Caco-2 (cell line): ENCODE data around the gene TP53BP1. TPM values are rescaled to one million over a fixed set of nuclear protein-coding genes. Genes with fewer than 3 reads are reported as not detected.

Experiments used
- BruUV-seq: library from RNA; stranded (reverse); fragments of 400-500 nt; replicated peaks from 2 replicates; lab custom pipeline; 2021; lab: Mats Ljungman, UMichigan
- CTCF ChIA-PET: fragments of 300-600 bp; sonication (Branson Sonifier 250); formaldehyde crosslinking; loops from one replicate; lab custom pipeline; 2022; ENCODE audit warnings: antibody characterized with exemption; lab: Charles Lee
- POLR2A ChIA-PET: fragments of 300-600 bp; sonication (Branson Sonifier 250); formaldehyde crosslinking; loops from one replicate; lab custom pipeline; 2022; ENCODE audit warnings: antibody characterized with exemption; lab: Charles Lee
- DNase-seq, 2 experiments: peaks; one replicate each; pipeline versions ENCODE4 v3.0.0 to v3.0.0-alpha.2; 2020 to 2022
- H3K27me3 ChIP-seq: replicated peaks from 2 replicates; pipeline ENCODE4 v1.6.0; 2011; ENCODE audit warnings: low read length; ENCODE audit not compliant: control insufficient read depth, insufficient read depth
- H3K36me3 ChIP-seq: 2 replicates; pipeline ENCODE4 v1.5.1; 2011; ENCODE audit warnings: low read length; ENCODE audit not compliant: control insufficient read depth, insufficient read depth
- H3K4me1 ChIP-seq: fragments of 250-450 bp; sonication (Bioruptor Pico); 2 replicates; pipeline ENCODE4 v1.5.1; 2020; ENCODE audit warnings: mild to moderate bottlenecking
- H3K4me3 ChIP-seq: 2 replicates; pipeline ENCODE4 v1.5.1; 2011; ENCODE audit warnings: low read depth, mild to moderate bottlenecking, control low read depth, low read length
- H3K9me3 ChIP-seq: fragments of 250-450 bp; sonication (Bioruptor Pico); 2 replicates; pipeline ENCODE4 v1.5.1; 2020; ENCODE audit warnings: mild to moderate bottlenecking, moderate library complexity
- H3K27ac Mint-ChIP-seq: one replicate; pipeline ENCODE4 v1.8.0; 2022; ENCODE audit warnings: mixed read lengths; ENCODE audit not compliant: unreplicated experiment
- H3K27me3 Mint-ChIP-seq: one replicate; pipeline ENCODE4 v1.8.0; 2022; ENCODE audit warnings: mixed read lengths; ENCODE audit not compliant: insufficient read depth, unreplicated experiment
- H3K36me3 Mint-ChIP-seq: one replicate; pipeline ENCODE4 v1.8.0; 2022; ENCODE audit warnings: mild to moderate bottlenecking, mixed read lengths; ENCODE audit not compliant: insufficient read depth, unreplicated experiment
- H3K4me1 Mint-ChIP-seq: one replicate; pipeline ENCODE4 v1.8.0; 2022; ENCODE audit warnings: low read depth, mixed read lengths; ENCODE audit not compliant: unreplicated experiment
- H3K4me3 Mint-ChIP-seq: one replicate; pipeline ENCODE4 v1.8.0; 2022; ENCODE audit warnings: mild to moderate bottlenecking, moderate library complexity, mixed read lengths; ENCODE audit not compliant: unreplicated experiment
- H3K9me3 Mint-ChIP-seq: one replicate; pipeline ENCODE4 v1.8.0; 2022; ENCODE audit warnings: mixed read lengths; ENCODE audit not compliant: unreplicated experiment
- intact Hi-C: fragments of 100-400 bp; cut with micrococcal nuclease; formaldehyde crosslinking; loops from one replicate; pipeline ENCODE4 v1.10.0; 2022; ENCODE audit not compliant: unreplicated experiment
- total RNA-seq: library from RNA; stranded (reverse); gene quantifications from 2 replicates; pipeline ENCODE4 v1.2.3, GENCODE V29; 2022
- TF ChIP-seq, protein P1 (sequence below), 2 experiments: fragments of 200-600 bp in 1 of 2; IDR thresholded peaks; 1 replicate in 1 of 2; 2 replicates in 1 of 2; pipeline versions ENCODE4 v1.5.1 to v1.8.0; 2011 to 2022; ENCODE audit warnings: antibody characterized with exemption in 1 of 2, control low read depth in 1 of 2, inconsistent platforms in 1 of 2, low read depth in 1 of 2, low read length in 1 of 2, mild to moderate bottlenecking in 1 of 2, moderate library complexity in 1 of 2; ENCODE audit not compliant: insufficient read depth in 1 of 2, severe bottlenecking in 1 of 2, unreplicated experiment in 1 of 2

Gene TP53BP1
- total RNA-seq, 1 experiment from 2014 or later = 39.8 TPM

DNA sequence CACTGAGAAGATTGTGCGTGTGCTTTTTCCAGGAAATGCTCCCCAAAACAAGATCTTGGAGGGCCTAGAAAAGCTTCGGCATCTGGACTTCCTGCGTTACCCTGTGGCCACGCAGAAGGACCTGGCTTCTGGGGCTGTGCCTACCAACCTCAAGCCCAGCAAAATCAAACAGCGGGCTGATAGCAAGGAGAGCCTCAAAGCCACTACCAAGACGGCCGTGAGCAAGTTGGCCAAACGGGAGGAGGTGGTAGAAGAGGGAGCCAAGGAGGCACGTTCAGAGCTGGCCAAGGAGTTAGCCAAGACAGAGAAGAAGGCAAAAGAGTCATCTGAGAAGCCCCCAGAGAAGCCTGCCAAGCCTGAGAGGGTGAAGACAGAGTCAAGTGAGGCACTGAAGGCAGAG is 29.3 kb upstream of the TP53BP1 start:
- POLR2A ChIA-PET = no interaction called here
- BruUV-seq = no TSS peak

GRCh38 chr15:43521419-43521818 is 28.5 kb upstream of the TP53BP1 start:
- Histone ChIP-seq H3K36me3 (no peaks in the 10 kb centered on the region), H3K9me3 (no peaks in the 10 kb centered on the region), H3K4me1 (0 out of 2 replicates have a peak, but pooled peaks cover 4% of the 10 kb centered on the region), H3K27me3 (no peaks in the 10 kb centered on the region), H3K4me3 (no peak overlapping the region)
- BruUV-seq = no TSS peak
- Mint-ChIP-seq H3K27ac (no peak overlapping the region), H3K27me3 (peaks cover 13% of the 10 kb centered on the region), H3K4me1 (peaks cover 24% of the 10 kb centered on the region), H3K9me3 (no peaks in the 10 kb centered on the region), H3K36me3 (no peaks in the 10 kb centered on the region), H3K4me3 (no peak overlapping the region)
- DNase-seq = no peak
- TF ChIP-seq, protein P1, sequence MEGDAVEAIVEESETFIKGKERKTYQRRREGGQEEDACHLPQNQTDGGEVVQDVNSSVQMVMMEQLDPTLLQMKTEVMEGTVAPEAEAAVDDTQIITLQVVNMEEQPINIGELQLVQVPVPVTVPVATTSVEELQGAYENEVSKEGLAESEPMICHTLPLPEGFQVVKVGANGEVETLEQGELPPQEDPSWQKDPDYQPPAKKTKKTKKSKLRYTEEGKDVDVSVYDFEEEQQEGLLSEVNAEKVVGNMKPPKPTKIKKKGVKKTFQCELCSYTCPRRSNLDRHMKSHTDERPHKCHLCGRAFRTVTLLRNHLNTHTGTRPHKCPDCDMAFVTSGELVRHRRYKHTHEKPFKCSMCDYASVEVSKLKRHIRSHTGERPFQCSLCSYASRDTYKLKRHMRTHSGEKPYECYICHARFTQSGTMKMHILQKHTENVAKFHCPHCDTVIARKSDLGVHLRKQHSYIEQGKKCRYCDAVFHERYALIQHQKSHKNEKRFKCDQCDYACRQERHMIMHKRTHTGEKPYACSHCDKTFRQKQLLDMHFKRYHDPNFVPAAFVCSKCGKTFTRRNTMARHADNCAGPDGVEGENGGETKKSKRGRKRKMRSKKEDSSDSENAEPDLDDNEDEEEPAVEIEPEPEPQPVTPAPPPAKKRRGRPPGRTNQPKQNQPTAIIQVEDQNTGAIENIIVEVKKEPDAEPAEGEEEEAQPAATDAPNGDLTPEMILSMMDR (IDR thresholded peaks at IDR 0.05; ENCODE audit: insufficient read depth in 1 of 2, low read depth in 1 of 2, low read length in 1 of 2, severe bottlenecking in 1 of 2, unreplicated experiment in 1 of 2) = no peak
- CTCF ChIA-PET = no interaction called here
- POLR2A ChIA-PET = no interaction called here
- intact Hi-C loops = no loop called here

More for the DNA sequence above, 29.3 kb upstream of the TP53BP1 start:
- Mint-ChIP-seq H3K4me1 (peaks cover 21% of the 10 kb centered on the region), H3K4me3 (no peak overlapping the region), H3K27me3 (peaks cover 13% of the 10 kb centered on the region), H3K36me3 (no peaks in the 10 kb centered on the region), H3K9me3 (no peaks in the 10 kb centered on the region), H3K27ac (no peak overlapping the region)
- CTCF ChIA-PET = interaction anchor here (1.4 kb wide), 1 partner anchor 8 kb away, joined by 5 read pairs; no protein-coding TSS in a partner anchor
- DNase-seq = no peak
- TF ChIP-seq, protein P1 (IDR thresholded peaks at IDR 0.05; ENCODE audit: insufficient read depth in 1 of 2, low read depth in 1 of 2, low read length in 1 of 2, severe bottlenecking in 1 of 2, unreplicated experiment in 1 of 2) = no peak
- H3K4me3 ChIP-seq = no peak overlapping the region
- intact Hi-C loops = no loop called here
- 0 out of 2 replicates have a peak, but pooled peaks cover 4% of the 10 kb centered on the region for H3K4me1 ChIP-seq
- H3K9me3 ChIP-seq = no peaks in the 10 kb centered on the region
- H3K36me3 ChIP-seq = no peaks in the 10 kb centered on the region
- no peaks in the 10 kb centered on the region for H3K27me3 ChIP-seq

DNA sequence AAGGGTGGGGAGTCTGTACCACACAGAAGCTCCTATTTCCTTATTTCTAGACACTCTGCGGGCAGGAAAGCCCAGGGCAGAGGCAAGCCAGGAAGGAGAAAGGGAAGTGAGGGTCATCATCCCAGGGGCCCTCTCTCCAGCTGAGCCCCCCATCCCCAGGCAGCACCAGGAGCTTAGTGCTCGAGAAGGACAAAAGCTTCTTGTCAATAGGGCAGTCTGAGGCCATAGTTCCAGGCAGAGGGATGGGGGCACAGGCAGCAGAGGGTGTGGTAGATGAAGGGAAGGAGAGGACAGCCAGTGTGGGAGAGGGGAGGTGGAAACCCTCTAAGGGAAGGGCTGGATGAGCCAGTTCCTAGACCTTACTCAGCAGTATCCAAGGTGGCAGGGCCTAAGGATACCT is 27.2 kb upstream of the TP53BP1 start:
- ChIA-PET CTCF (no interaction called here), POLR2A (no interaction called here)
- 0 out of 2 replicates have a peak, but pooled peaks cover 4% of the 10 kb centered on the region for H3K4me1 ChIP-seq
- no peaks in the 10 kb centered on the region for H3K9me3 Mint-ChIP-seq
- no peaks in the 10 kb centered on the region for H3K9me3 ChIP-seq
- TF ChIP-seq, protein P1 (IDR thresholded peaks at IDR 0.05; ENCODE audit: insufficient read depth in 1 of 2, low read depth in 1 of 2, low read length in 1 of 2, severe bottlenecking in 1 of 2, unreplicated experiment in 1 of 2) = no peak
- H3K27me3 ChIP-seq = no peaks in the 10 kb centered on the region
- H3K4me1 Mint-ChIP-seq = peaks cover 24% of the 10 kb centered on the region
- H3K4me3 Mint-ChIP-seq = no peak overlapping the region
- no peaks in the 10 kb centered on the region for H3K36me3 Mint-ChIP-seq
- no peak overlapping the region for H3K4me3 ChIP-seq
- no peak for DNase-seq
- BruUV-seq = no TSS peak
- intact Hi-C loops = no loop called here
- peaks cover 11% of the 10 kb centered on the region for H3K27me3 Mint-ChIP-seq
- no peaks in the 10 kb centered on the region for H3K36me3 ChIP-seq
- no peak overlapping the region for H3K27ac Mint-ChIP-seq
